HepG2 (cell line): ENCODE results near the gene FGF2. TPM values are rescaled to one million over a fixed set of nuclear protein-coding genes. Genes with fewer than 3 reads are reported as not detected.

Experiments
- ATAC-seq: fragments of 200-7000 bp; cut with Tn5 transposase; 3 replicates; pipeline ENCODE4 v1.9.1; 2020; ENCODE audit warnings: mild to moderate bottlenecking, moderate library complexity
- BruUV-seq: library from RNA; stranded (reverse); fragments of 400-500 nt; replicated peaks from 2 replicates; lab custom pipeline; 2021; lab: Mats Ljungman, UMichigan
- CTCF ChIA-PET: fragments of 300-600 bp; formaldehyde crosslinking; extraction: SDS; loops from one replicate; lab custom pipeline; 2021; ENCODE audit warnings: low total read pairs, inconsistent platforms, low intra/inter-chr PET ratio; lab: Yijun Ruan, JAX
- POLR2A ChIA-PET: fragments of 350-600 bp; sonication (Branson Sonifier 250); formaldehyde crosslinking; loops from one replicate; lab custom pipeline; 2020; ENCODE audit warnings: antibody characterized with exemption, inconsistent platforms; lab: Yijun Ruan, JAX
- DNase-seq: peaks from one replicate; pipeline ENCODE4 v3.0.0-alpha.2; 2015; ENCODE audit warnings: low spot score
- FAIRE-seq: peaks from 3 replicates; lab custom pipeline; 2011; peaks lifted over from hg19 to GRCh38; lab: Jason Lieb, UNC
- H2AFZ ChIP-seq: one replicate; pipeline ENCODE4 v1.6.1; 2011; ENCODE audit warnings: low read length, inconsistent platforms
- H3K27ac ChIP-seq: fragments of 300-600 bp; 3 replicates; pipeline ENCODE4 v1.8.0; 2011; ENCODE audit warnings: mixed run types, mild to moderate bottlenecking, mixed read lengths, low read length, inconsistent platforms; ENCODE audit not compliant: insufficient read depth; ENCODE audit errors: extremely low read length
- H3K27me3 ChIP-seq, 2 experiments: fragments of 200-600 bp in 1 of 2; 2 replicates in 1 of 2; 3 replicates in 1 of 2; pipeline versions ENCODE4 v1.6.0 to v1.8.0; 2011; ENCODE audit warnings: low read length in 2 of 2, mild to moderate bottlenecking in 2 of 2, moderate library complexity in 2 of 2, inconsistent platforms in 1 of 2; ENCODE audit not compliant: insufficient read depth in 2 of 2, control insufficient read depth in 1 of 2
- H3K36me3 ChIP-seq, 2 experiments: fragments of 200-600 bp in 1 of 2; replicated peaks in 1 of 2; 2 replicates in 1 of 2; 3 replicates in 1 of 2; pipeline versions ENCODE4 v1.5.1 to v1.8.0; 2011; ENCODE audit warnings: low read length in 2 of 2, inconsistent platforms in 1 of 2; ENCODE audit not compliant: insufficient read depth in 2 of 2, control insufficient read depth in 1 of 2
- H3K4me1 ChIP-seq: 2 replicates; pipeline ENCODE4 v1.5.1; 2012; ENCODE audit warnings: low read length, inconsistent platforms; ENCODE audit not compliant: insufficient read depth
- H3K4me2 ChIP-seq: 2 replicates; pipeline ENCODE4 v1.6.0; 2011; ENCODE audit warnings: low read depth, low read length, inconsistent platforms
- H3K4me3 ChIP-seq, 3 experiments: fragments of 200-600 bp in 1 of 3; sonication (generic), shearing (Covaris generic) in 1 of 3; replicated peaks in 1 of 3; 2 replicates each; pipeline ENCODE4 v1.5.1; 2011 to 2016; ENCODE audit warnings: low read length in 3 of 3, inconsistent platforms in 2 of 3, low read depth in 2 of 3, mild to moderate bottlenecking in 2 of 3, control low read depth in 1 of 3, mixed read lengths in 1 of 3; ENCODE audit not compliant: insufficient read depth in 1 of 3
- H3K79me2 ChIP-seq: one replicate; pipeline ENCODE4 v1.6.1; 2011; ENCODE audit warnings: low read length, inconsistent platforms; ENCODE audit not compliant: insufficient read depth
- H3K9ac ChIP-seq: 2 replicates; pipeline ENCODE4 v1.6.0; 2011; ENCODE audit warnings: mild to moderate bottlenecking, low read depth, low read length, inconsistent platforms; ENCODE audit not compliant: insufficient read depth
- H3K9me3 ChIP-seq: 2 replicates; pipeline ENCODE4 v1.5.1; 2012; ENCODE audit warnings: mild to moderate bottlenecking, low read length
- H4K20me1 ChIP-seq: 2 replicates; pipeline ENCODE4 v1.6.0; 2011; ENCODE audit warnings: inconsistent platforms, mild to moderate bottlenecking, low read length, moderate library complexity; ENCODE audit not compliant: insufficient read depth
- HCFC1 ChIP-seq: fragments of 150-350 bp; IDR thresholded peaks from 2 replicates; pipeline ENCODE4 v1.6.1; 2014; ENCODE audit warnings: low read depth, low read length
- KMT2B ChIP-seq: IDR thresholded peaks from 2 replicates; pipeline ENCODE4 v1.6.1; 2016; ENCODE audit warnings: missing genetic modification reagents, missing compliant biosample characterization
- WIZ ChIP-seq: sonication (generic); formaldehyde crosslinking; IDR thresholded peaks from 2 replicates; pipeline ENCODE4 v1.5.1; 2020; ENCODE audit warnings: mild to moderate bottlenecking, missing genetic modification reagents
- ZNF383 ChIP-seq: sonication (generic); formaldehyde crosslinking; IDR thresholded peaks from 2 replicates; pipeline ENCODE4 v1.4.0; 2020; ENCODE audit warnings: missing genetic modification reagents, mild to moderate bottlenecking, borderline replicate concordance
- ZNF790 ChIP-seq: sonication (generic); formaldehyde crosslinking; IDR thresholded peaks from 2 replicates; pipeline ENCODE4 v1.8.0; 2022; ENCODE audit warnings: missing genetic modification reagents, mild to moderate bottlenecking, borderline replicate concordance
- ZNF839 ChIP-seq: sonication (generic); formaldehyde crosslinking; IDR thresholded peaks from 2 replicates; pipeline ENCODE4 v1.4.0; 2020; ENCODE audit warnings: missing genetic modification reagents, mild to moderate bottlenecking, borderline replicate concordance
- WGBS: methylation state at CpG from one replicate; pipeline ENCODE4 v1.1.6; 2017; ENCODE audit warnings: low lambda C conversion rate; 5-methylcytosine and 5-hydroxymethylcytosine counted together
- in situ Hi-C: cut with HindIII; loops from 2 replicates; pipeline ENCODE4 v1.10.0; 2017; ENCODE audit warnings: low pct_unique_long_range_greater_than_20kb; ENCODE audit not compliant: extremely low pct_ligation_motif_present
- intact Hi-C: fragments of 100-400 bp; cut with micrococcal nuclease; formaldehyde crosslinking; loops from one replicate; pipeline ENCODE4 v1.10.0; 2022; ENCODE audit not compliant: unreplicated experiment
- polyA plus RNA-seq, 8 experiments: library from polyadenylated mRNA; depleted of rRNA in 3 of 8; stranded (reverse) in 7 of 8; unstranded in 1 of 8; fragments of >200 nt; fragmentation: Illumina TruSeq in 4 of 8; extraction: Trizol in 4 of 8; gene quantifications; 2 replicates each; pipeline versions ENCODE4 v1.2.1 to v1.2.3, GENCODE V29; 2011 to 2016; ENCODE audit warnings: low read depth in 4 of 8, missing spikeins in 1 of 8, mixed read lengths in 1 of 8; ENCODE audit not compliant: insufficient read depth in 1 of 8
- total RNA-seq, 5 experiments: library from RNA; depleted of rRNA; stranded (reverse); fragments of >200 nt; fragmentation: Illumina TruSeq; extraction: Trizol; gene quantifications; 2 replicates each; pipeline ENCODE4 v1.2.3, GENCODE V29; 2016; ENCODE audit warnings: low read depth in 1 of 5
- TF ChIP-seq, protein P1 (sequence below): sonication (generic); formaldehyde crosslinking; IDR thresholded peaks from 2 replicates; pipeline ENCODE4 v1.5.0; 2020; ENCODE audit warnings: mild to moderate bottlenecking, low read depth, missing genetic modification reagents, borderline replicate concordance
- TF ChIP-seq, protein P2 (sequence below): sonication (generic); formaldehyde crosslinking; IDR thresholded peaks from 2 replicates; pipeline ENCODE4 v1.8.0; 2022; ENCODE audit warnings: missing genetic modification reagents, low read depth, mild to moderate bottlenecking, borderline replicate concordance
- TF ChIP-seq, protein P3 (sequence below): sonication (generic); formaldehyde crosslinking; IDR thresholded peaks from 2 replicates; pipeline ENCODE4 v1.5.1; 2020; ENCODE audit warnings: mild to moderate bottlenecking, missing genetic modification reagents

The FGF2 gene
- total and polyA plus RNA-seq, 2 of the 13 experiments (the other 11 are each of a cell fraction or from before 2014, with no cell fraction given), result 0.01 to 0.02 TPM

DNA sequence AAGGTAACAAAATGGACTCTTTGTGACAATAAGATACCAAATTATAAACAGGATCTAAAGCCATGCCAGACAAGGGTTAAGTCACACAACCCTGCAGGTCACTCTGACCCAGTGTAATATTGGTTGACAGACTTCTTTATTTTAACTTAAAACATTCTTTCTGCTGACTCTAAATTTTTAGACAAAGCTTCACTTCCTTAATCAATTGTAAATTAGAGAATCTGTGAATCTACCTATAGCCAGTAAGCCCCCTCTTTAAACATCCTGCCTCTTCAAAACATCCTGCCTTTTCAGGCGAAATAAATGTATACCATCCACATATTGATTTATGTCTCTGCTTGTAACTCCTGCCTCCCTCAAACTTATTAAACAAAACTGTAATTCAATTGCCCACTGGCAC is 81.6 kb downstream of the FGF2 start:
- FAIRE-seq, result no peak

More for the DNA sequence above, 81.6 kb downstream of the FGF2 start:
- no peaks in the 10 kb centered on the region for H3K27me3 ChIP-seq
- POLR2A ChIA-PET, result no interaction called here
- 96% methylated on average over 1 of the region's 1 CpG for WGBS
- intact Hi-C loops (no loop called here), in situ Hi-C loops (no loop called here)
- CTCF ChIA-PET, result no interaction called here
- no peaks in the 10 kb centered on the region; a peak in 1 of 5 replicates for H3K36me3 ChIP-seq
- no peak for TF ChIP-seq HCFC1
- no peak for TF ChIP-seq KMT2B
- no peak for TF ChIP-seq ZNF383
- no peak for TF ChIP-seq ZNF790 (CRISPR knock-in tag)
- no peak for TF ChIP-seq WIZ (CRISPR knock-in tag)
- TF ChIP-seq, protein P1, sequence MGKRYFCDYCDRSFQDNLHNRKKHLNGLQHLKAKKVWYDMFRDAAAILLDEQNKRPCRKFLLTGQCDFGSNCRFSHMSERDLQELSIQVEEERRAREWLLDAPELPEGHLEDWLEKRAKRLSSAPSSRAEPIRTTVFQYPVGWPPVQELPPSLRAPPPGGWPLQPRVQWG, result no peak
- TF ChIP-seq, protein P2, sequence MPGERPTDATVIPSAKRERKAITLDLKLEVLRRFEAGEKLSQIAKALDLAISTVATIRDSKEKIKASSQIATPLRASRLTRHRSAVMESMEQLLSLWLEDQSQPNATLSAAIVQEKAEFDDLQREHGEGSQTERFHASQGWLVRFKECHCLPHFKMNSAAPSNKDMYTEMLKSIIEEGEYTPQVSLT, result no peak
- TF ChIP-seq ZNF839 (CRISPR knock-in tag), result no peak
- TF ChIP-seq, protein P3, sequence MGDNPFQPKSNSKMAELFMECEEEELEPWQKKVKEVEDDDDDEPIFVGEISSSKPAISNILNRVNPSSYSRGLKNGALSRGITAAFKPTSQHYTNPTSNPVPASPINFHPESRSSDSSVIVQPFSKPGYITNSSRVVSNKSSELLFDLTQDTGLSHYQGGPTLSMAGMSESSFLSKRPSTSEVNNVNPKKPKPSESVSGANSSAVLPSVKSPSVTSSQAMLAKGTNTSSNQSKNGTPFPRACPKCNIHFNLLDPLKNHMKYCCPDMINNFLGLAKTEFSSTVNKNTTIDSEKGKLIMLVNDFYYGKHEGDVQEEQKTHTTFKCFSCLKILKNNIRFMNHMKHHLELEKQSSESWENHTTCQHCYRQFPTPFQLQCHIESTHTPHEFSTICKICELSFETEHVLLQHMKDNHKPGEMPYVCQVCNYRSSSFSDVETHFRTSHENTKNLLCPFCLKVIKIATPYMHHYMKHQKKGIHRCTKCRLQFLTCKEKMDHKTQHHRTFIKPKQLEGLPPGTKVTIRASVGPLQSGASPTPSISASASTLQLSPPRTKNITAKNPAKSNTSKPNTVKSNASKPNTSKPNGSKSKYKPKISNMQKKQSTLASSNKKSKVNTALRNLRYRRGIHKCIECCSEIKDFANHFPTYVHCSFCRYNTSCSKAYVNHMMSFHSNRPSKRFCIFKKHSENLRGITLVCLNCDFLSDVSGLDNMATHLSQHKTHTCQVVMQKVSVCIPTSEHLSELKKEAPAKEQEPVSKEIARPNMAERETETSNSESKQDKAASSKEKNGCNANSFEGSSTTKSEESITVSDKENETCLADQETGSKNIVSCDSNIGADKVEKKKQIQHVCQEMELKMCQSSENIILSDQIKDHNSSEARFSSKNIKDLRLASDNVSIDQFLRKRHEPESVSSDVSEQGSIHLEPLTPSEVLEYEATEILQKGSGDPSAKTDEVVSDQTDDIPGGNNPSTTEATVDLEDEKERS (CRISPR knock-in tag), result no peak
- no peak for ATAC-seq
- H3K9ac ChIP-seq, result no peak overlapping the region
- no peak overlapping the region for H3K4me3 ChIP-seq
- no peaks in the 10 kb centered on the region for H3K79me2 ChIP-seq
- no peak overlapping the region for H3K27ac ChIP-seq
- no peaks in the 10 kb centered on the region for H4K20me1 ChIP-seq
- no peak overlapping the region for H3K4me2 ChIP-seq
- H3K4me1 ChIP-seq, result peaks cover 18% of the 10 kb centered on the region
- BruUV-seq, result no TSS peak
- H3K9me3 ChIP-seq, result no peaks in the 10 kb centered on the region
- DNase-seq, result no peak
- no peak overlapping the region for H2AFZ ChIP-seq
